ENCODE measurements around the gene CASQ2.
A peak's percentile ranks its signal among the peaks of the same experiment; 100 is the strongest.

The CASQ2 gene

DNA sequence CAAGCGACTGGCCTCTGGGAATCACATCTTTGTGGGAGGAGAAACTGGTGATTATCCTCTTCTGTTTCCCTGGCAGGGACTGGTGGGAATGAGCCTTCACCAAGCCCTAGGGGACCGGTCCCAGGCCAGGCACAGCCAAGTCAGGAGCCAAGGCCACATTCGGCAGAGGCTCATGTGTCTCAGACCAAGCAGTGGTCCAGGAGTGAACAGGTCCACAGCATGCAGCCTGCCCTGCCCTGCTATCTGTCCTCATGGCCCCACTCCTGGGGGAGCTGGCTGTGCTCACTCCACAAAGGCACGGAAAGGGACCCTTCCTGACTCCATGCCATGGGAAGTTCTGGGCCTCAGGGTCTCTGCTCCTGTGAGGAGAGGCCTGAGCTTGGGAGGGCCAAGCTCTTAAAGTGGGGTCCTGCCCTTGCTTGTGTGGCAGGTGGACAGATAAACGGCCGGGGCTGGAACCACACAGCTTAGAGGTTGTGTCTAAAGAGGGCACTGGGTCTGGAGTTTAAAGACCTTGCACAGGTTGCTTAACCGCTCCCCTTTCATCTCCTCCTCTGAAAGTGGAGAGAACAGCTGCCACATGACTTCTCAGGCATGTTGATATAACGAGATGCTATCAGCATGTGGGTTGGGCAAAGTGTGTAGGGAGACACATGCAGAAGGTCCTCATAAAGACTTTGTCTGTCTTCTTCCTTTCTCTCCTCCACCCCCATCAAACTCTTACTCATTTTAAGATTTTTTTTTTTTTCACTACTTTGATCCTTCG lies 57.5 kb downstream of the CASQ2 start:
- ChIA-PET POLR2A (ENCODE audit: low non-redundant PET) (no interaction called here), CTCF (no interaction called here)
- H3K27ac ChIP-seq = no peak overlapping the region
- DNase-seq (ENCODE audit: low spot score) = no peak
- TF ChIP-seq, protein P1, sequence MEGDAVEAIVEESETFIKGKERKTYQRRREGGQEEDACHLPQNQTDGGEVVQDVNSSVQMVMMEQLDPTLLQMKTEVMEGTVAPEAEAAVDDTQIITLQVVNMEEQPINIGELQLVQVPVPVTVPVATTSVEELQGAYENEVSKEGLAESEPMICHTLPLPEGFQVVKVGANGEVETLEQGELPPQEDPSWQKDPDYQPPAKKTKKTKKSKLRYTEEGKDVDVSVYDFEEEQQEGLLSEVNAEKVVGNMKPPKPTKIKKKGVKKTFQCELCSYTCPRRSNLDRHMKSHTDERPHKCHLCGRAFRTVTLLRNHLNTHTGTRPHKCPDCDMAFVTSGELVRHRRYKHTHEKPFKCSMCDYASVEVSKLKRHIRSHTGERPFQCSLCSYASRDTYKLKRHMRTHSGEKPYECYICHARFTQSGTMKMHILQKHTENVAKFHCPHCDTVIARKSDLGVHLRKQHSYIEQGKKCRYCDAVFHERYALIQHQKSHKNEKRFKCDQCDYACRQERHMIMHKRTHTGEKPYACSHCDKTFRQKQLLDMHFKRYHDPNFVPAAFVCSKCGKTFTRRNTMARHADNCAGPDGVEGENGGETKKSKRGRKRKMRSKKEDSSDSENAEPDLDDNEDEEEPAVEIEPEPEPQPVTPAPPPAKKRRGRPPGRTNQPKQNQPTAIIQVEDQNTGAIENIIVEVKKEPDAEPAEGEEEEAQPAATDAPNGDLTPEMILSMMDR (conservative IDR thresholded peaks at IDR 0.05; ENCODE audit: low read depth) = no peak

DNA sequence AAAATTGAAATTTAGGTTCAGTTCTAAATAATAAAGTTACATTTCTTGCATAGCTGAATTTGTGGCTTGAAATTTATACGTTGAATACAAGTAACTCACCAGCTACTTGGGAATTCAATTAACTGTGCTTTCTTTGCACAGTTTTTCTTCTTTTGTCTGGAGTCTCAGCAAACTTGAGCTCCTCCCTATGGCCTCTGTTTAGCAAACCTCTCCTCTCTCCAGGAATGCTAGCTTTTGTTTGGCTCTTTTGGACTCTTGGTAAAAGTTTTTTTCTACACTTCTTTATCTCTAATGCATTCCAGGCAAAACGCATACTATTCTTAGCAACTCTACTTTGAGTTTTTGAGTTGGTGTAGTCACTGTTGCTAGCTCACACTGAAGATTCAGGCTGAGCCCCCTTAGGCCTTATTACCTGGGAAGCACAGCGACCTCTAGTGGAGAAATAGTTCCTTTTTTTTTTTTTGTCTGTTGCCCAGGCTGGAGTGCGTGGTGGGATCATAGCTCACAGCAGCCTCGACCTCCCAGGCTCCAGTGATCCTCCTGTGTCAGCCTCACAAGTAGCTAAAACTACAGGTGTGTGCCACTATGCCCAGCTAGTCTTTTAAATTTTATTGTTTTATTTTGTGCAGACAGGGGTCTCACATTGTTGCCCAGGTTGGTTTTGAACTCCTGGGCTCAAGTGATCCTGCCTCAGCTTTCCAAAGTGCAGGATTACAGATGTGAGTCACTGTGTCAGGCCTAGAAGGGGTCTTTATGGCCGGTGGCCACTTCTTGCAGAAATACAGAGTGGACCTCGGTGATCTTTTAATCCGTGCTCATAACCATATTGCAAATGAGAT lies 61.7 kb downstream of the CASQ2 start:
- ChIA-PET CTCF (interaction anchor here (0.5 to 2.7 kb wide), 34 partner anchors 8 to 1903 kb away, joined by 3 to 13 read pairs (median 3); partner anchors contain the start of gene VANGL1), POLR2A (ENCODE audit: low non-redundant PET) (interaction anchor here (0.7 kb wide), 1 partner anchor 29 kb away, joined by 4 read pairs; no protein-coding TSS in a partner anchor)
- DNase-seq (ENCODE audit: low spot score) = no peak
- TF ChIP-seq, protein P1 (conservative IDR thresholded peaks at IDR 0.05; ENCODE audit: low read depth) = peak; percentile 67
- H3K27ac ChIP-seq = no peak overlapping the region

DNA sequence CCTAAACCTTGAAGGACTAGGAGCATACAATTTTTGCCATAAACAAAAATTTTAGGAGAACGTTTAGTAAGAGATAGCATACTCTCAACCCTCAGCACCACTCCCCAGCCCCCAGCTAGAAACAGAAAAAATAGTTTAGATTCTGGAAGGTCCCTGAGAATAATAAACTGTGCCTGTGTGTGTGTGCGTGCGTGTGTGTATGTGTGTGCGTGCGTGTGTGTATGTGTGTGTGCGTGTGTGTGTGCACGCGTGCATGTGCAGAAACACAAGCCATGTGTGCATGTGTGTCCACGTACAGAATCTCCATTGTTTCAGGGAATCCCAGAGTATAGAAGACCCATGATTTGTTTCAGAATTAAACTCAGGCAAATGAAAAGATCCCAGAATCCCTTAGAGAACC lies 62.6 kb downstream of the CASQ2 start:
- DNase-seq (ENCODE audit: low spot score) = no peak
- POLR2A ChIA-PET (ENCODE audit: low non-redundant PET) = no interaction called here
- H3K27ac ChIP-seq = no peak overlapping the region

DNA sequence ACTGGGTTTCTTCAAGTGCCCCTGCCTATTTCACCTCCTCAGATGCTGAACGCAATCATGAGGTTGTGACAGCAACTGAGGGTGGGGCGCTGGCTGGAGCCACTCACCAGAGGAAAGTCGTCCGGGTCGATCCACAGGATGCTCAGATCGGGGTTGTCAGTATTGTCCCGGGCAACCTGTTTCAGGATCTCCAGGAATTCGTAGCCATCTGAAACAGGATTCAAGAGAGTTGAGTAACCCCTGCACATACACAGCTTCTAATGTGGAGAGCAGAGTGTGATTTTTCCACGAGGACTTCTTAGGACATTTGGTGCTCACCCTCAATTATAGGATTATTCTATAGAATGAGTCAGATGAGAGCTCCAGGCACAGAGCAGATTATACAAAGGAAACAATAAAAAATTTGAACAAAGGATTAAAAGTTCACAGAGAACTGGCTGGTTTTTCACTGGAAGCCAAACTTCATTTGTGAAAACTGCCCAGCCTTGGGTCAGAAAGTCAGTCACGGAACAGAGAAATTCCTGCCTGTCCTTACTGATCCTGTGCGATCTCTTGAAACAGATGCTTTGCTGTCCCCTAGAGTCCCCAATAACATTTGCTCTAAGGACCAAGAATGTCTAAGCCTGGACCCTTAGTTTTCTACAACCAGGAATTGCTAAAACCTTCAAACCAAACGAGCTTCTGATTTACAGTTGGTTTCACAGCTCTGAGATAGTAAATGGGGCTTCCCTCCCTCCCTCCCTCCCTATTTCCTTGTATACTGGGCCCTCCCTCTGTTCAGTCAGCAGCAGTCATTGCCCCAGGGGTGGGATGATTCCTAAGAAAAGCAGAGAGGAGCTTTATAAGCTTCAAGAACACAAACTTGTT lies 63.2 kb downstream of the CASQ2 start:
- TF ChIP-seq, protein P1 (conservative IDR thresholded peaks at IDR 0.05; ENCODE audit: low read depth) = no peak
- peak; percentile 27 for DNase-seq (ENCODE audit: low spot score)
- no peak overlapping the region for H3K27ac ChIP-seq
- CTCF ChIA-PET = interaction anchor here (0.5 to 1.8 kb wide), 6 partner anchors 9 to 96 kb away, joined by 3 to 13 read pairs (median 6); no protein-coding TSS in a partner anchor
- POLR2A ChIA-PET (ENCODE audit: low non-redundant PET) = no interaction called here

More for the DNA sequence above, 62.6 kb downstream of the CASQ2 start:
- CTCF ChIA-PET = interaction anchor here (0.5 to 2.7 kb wide), 18 partner anchors 9 to 228 kb away, joined by 3 to 13 read pairs (median 4); partner anchors contain the start of gene VANGL1
- TF ChIP-seq, protein P1 (conservative IDR thresholded peaks at IDR 0.05; ENCODE audit: low read depth) = no peak

GRCh38 chr1:115702959-115703358 lies 65.6 kb downstream of the CASQ2 start:
- CTCF ChIA-PET = interaction anchor here (0.6 kb wide), 1 partner anchor 892 kb away, joined by 5 read pairs; no protein-coding TSS in a partner anchor
- H3K27ac ChIP-seq = no peak overlapping the region
- TF ChIP-seq, protein P1 (conservative IDR thresholded peaks at IDR 0.05; ENCODE audit: low read depth) = no peak
- DNase-seq (ENCODE audit: low spot score) = no peak
- POLR2A ChIA-PET (ENCODE audit: low non-redundant PET) = no interaction called here
